GM19438 (cell line): Measurements from ENCODE around the gene ITPKB.

Experiments used
- ATAC-seq: cut with Tn5 transposase; IDR thresholded peaks from one replicate; pipeline ENCODE4 v1.9.1; 2021; ENCODE audit warnings: low read depth; ENCODE audit not compliant: unreplicated experiment

ITPKB gene

DNA sequence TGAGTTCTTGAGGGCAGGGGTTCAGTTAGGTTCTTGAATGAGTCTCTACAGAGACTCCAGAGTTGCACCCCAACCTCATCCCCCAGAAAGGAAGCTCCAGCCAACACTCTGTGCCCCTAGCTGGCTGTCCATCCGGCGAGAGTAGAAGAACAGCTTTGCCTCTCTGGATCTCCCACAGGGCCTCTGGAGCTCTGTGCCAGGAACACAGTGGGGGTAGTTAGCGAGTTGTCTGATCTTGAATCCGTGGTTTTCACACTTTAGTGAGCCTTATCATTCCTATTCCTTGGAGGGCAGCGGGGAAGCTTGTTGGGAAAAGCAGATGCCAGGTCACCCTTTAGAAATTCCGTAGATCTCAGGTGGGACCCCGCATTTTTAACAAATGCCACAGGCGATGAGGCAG is 145.5 kb downstream of the ITPKB start:
- ATAC-seq = no peak

DNA sequence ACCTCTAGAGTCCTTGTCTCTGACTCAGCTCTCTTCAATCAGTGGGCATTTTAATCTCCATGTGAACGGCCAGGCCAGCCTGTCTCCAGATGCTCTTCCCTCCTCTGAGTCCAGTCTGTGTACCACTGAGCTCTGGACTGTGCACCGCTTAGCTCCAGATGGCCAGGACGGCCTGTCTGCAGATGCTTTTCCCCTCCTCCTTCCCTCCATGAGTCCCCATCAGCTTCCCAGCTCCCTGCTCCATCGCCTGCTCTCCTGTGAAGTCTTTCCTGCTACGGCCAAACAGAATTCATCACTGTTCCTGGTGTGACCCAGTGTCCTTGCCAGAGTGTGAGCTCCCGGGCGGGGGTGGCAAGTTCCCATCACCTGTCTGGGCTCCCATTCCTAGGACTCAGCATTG is 148.5 kb downstream of the ITPKB start:
- ATAC-seq = no peak

DNA sequence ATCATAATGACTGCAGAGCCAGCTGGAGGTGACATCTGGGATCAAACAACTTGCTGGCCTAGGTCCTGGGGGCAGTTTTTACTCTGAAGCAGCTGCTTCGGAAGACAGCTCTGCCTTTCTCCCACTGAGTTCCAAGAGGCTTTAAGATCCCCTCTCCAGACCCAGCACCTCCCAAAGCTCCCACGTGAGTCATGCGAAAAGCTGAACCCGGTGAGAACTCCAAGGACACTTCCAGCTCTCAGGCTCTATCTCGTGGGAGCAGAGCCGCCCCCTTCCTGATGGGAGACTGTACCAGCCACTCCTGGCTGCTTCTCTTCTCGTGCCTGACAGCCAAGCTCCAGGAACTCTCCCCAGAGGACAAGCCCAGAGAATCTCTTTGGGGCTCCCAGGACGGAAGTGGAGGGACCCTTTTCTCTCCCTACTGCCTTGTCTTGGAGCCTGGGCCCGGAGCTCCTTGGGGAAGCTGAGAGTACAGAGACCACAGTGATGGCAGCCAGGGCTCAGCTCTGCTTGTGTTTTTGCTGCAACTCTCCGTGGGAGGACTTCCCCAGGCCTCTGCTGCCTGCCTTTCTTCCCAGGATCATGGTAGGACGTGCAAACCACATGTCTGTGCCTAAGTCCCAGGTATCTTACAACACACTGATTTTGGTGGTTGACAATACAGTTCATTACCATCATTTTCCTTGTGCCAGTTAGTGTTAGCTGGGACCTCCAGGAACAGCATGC is 149.9 kb downstream of the ITPKB start:
- no peak for ATAC-seq

DNA sequence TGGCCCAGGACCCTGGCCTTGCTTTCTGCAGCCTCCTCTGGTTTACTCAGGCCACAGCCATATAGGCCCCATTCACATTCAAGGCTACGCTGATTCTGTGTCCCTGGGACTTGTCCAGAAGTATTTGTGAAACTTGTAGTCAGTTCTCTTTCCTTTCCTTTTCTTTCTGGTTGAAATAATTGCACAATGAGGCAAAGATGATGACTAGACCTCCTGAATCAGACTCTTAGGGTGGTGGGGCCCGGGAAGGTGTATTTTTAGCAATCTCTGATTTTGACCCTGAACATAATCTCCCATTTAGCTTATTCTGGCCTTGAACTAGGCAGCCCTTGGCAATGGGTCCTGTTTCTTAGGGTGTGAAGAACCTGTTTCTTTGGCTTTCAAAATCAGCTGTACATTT is 150.6 kb downstream of the ITPKB start:
- ATAC-seq = no peak

DNA sequence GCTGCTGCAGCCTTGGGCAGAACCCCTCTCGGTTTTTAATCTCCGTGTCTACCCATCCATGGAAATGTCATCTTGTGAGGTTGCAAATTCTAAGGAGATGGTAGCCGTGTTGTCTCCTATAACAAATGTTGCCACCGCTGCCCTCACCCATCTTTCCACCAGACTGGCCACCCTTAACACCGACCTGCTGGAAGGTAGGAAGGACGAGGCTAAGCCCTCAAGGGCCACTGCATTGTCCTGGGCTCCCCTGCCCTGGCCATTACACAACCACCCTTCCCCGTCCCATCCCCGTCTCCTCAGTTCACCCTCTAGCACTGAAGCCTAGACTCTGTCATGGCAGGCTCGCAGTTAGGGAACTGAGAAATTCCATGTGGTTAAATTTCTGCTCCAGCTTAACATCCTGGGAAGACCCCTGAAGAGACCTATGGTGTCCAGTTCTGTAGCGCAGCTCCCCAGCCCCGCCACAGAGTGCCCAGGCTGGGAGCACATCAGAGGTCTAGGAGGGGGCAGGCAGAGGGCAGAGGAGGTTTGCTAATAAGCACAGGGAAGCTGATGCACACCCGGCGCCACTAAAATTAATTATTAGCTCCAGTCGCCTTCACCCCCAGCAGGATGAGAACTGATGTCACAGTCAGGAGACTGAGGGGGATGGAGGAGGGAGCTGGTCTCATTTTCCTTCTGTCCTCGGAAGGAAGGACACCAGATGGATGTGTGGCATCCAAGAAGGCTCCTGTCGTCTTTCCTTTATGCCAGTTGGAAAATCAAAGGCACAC is 152.2 kb downstream of the ITPKB start:
- ATAC-seq = no peak

DNA sequence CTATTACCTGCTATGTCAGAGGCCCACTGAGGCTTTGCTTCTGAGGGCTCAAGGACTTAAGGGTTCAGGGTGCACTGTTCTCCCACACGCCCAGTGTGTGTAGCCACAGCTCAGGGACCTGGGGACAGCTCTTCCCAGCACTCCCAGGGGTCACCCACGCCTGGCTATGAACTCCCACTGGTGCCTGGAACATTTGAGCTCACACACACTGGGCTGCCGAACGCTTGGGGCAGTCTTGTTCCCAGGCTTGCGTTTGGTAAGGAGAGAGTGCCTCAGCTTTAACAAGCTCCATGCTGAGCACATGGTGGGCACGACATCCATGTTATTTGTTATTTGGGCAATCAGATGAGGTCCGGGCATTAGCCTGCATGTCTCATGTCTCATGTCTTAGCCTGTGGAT is 153.0 kb downstream of the ITPKB start:
- no peak for ATAC-seq

DNA sequence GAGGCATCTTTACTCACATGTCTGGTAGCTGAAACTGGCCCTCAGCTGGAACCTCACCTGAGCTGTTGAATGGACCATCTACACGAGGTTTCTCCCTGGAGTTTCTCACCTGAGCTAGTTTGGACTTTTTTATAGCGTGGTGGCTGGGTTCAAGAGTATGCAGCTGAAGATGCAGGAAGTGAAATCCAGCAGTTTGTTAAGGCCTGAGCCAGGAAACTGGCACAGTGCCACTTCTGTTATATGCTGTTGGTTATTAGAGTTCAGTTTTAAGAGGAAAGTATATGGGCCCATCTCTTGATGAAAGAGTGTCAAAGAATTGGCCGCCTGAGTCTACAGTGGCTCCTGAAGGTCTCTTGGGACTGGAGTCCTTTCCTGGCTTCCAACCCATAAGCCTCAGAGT is 154.9 kb downstream of the ITPKB start:
- no peak for ATAC-seq

GRCh38 chr1:226582966-226583365 is 156.1 kb downstream of the ITPKB start:
- ATAC-seq = no peak
